Keratinocyte (primary cell): ENCODE measurements around the gene KCNQ2.

Source experiments
- CTCF ChIP-seq, 3 experiments: IDR thresholded peaks in 1 of 3; conservative IDR thresholded peaks in 1 of 3; optimal IDR thresholded peaks in 1 of 3; 2 replicates in 2 of 3; 3 replicates in 1 of 3; pipeline versions ENCODE3 to v1.5.1; 2011; ENCODE audit warnings: low read length in 3 of 3, mild to moderate bottlenecking in 3 of 3, moderate library complexity in 2 of 3, control low read depth in 1 of 3, inconsistent platforms in 1 of 3; ENCODE audit not compliant: insufficient read depth in 2 of 3; ENCODE audit errors: extremely low read depth in 1 of 3
- EZH2 ChIP-seq: IDR thresholded peaks from one replicate; pipeline ENCODE4 v1.6.1; 2012; ENCODE audit warnings: inconsistent platforms, mild to moderate bottlenecking, low read length, moderate library complexity

- TF ChIP-seq EZH2 (no peak), CTCF (optimal IDR thresholded peaks at IDR 0.05 in 1 of 3, IDR thresholded peaks at IDR 0.05 in 1 of 3, conservative IDR thresholded peaks at IDR 0.05 in 1 of 3; ENCODE audit: extremely low read depth in 1 of 3, insufficient read depth in 2 of 3, low read length in 3 of 3) (no peak)
These were observed 47.8 kb downstream of the KCNQ2 start for GRCh38 chr20:63424613-63425012.
